Hippocampal formation (tissue), 2 donors: ENCODE data around the gene CFAP92.

Experiments
- DNase-seq, 2 donors: peaks; one replicate each; lab custom pipeline; 2025; lab: John Stamatoyannopoulos, UW

The CFAP92 gene

GRCh38 chr3:129025108-129025507, 31.2 kb upstream of the CFAP92 start:
- no peak for DNase-seq

GRCh38 chr3:129023909-129024308, 30.0 kb upstream of the CFAP92 start:
- DNase-seq: no peak

- DNase-seq: no peak
Measured at GRCh38 chr3:129023008-129023358, 29.1 kb upstream of the CFAP92 start.

GRCh38 chr3:129022114-129023007, 28.5 kb upstream of the CFAP92 start:
- DNase-seq: no peak

GRCh38 chr3:129021140-129021551, 27.3 kb upstream of the CFAP92 start:
- DNase-seq: no peak

GRCh38 chr3:129020691-129021090, 26.8 kb upstream of the CFAP92 start:
- no peak for DNase-seq

GRCh38 chr3:129019266-129019665, 25.4 kb upstream of the CFAP92 start:
- DNase-seq: no peak

- DNase-seq: no peak
Measured at GRCh38 chr3:129018751-129019150, 24.9 kb upstream of the CFAP92 start.

- DNase-seq: no peak
Measured at GRCh38 chr3:129018271-129018670, 24.4 kb upstream of the CFAP92 start.

- DNase-seq: no peak
Measured at GRCh38 chr3:129017484-129017899, 23.6 kb upstream of the CFAP92 start.

- no peak for DNase-seq
Measured at GRCh38 chr3:129016720-129017483, 23.0 kb upstream of the CFAP92 start.

- DNase-seq: no peak
Measured at GRCh38 chr3:129016356-129016719, 22.5 kb upstream of the CFAP92 start.

- DNase-seq: no peak
Measured at GRCh38 chr3:129015388-129016105, 21.7 kb upstream of the CFAP92 start.

- DNase-seq: no peak
Measured at GRCh38 chr3:129014793-129015345, 21.0 kb upstream of the CFAP92 start.

- peak in 1 of 2 donors; percentile 28 for DNase-seq
Measured at GRCh38 chr3:129014148-129014547, 20.3 kb upstream of the CFAP92 start.

GRCh38 chr3:129013491-129013891, 19.6 kb upstream of the CFAP92 start:
- DNase-seq: no peak

GRCh38 chr3:129010310-129010956, 16.6 kb upstream of the CFAP92 start:
- no peak for DNase-seq

- no peak for DNase-seq
Measured at GRCh38 chr3:129009266-129009665, 15.4 kb upstream of the CFAP92 start.

- no peak for DNase-seq
Measured at GRCh38 chr3:129007792-129008191, 13.9 kb upstream of the CFAP92 start.

GRCh38 chr3:129006864-129007263, 13.0 kb upstream of the CFAP92 start:
- no peak for DNase-seq

GRCh38 chr3:129005526-129006303, 11.8 kb upstream of the CFAP92 start:
- no peak for DNase-seq
